ENCODE results near the gene ZNF205. TPM values are rescaled to one million over a fixed set of nuclear protein-coding genes. Genes with fewer than 3 reads are reported as not detected.

ZNF205 gene
- total RNA-seq, 6 experiments from 2014 or later = 4.0 to 8.4 (median 5.4) TPM

DNA sequence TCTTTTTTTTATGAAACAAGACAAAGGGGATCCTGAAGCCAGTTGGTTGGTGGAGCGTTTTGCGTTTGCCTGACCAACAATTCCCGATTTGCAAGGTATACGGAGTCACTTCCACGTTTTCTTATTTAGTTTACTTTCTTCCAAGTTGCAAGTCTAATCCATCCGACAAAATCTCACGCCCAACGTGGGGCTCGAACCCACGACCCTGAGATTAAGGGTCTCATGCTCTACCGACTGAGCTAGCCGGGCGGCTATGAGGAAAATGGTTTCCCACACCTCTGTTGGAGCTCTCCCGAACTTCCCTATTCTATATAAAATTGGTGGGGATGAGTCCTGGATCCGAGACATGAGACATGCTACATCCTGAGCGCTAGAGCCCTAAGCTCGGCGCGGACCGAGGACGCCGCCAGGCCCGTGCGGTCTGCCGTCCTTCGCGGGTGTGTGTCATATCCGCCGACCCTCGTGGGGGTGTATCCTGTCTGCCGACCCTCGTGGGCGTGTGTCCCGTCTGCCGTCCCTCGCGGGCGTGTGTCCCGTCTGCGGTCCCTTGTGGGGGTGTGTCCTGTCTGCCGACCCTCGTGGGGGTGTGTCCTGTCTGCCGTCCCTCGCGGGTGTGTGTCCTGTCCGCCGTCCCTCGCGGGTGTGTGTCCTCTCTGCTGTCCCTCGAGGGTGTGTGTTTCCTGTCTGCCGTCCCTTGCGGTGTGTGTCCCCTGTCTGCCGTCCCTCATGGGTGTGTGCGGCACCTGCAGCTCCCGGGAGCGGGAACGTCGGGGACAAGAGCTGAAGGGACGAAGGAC lies 45.0 kb downstream of the ZNF205 start:
- peak; percentile 6 to 31 (median 19) for ATAC-seq
- H3K4me1 ChIP-seq = no peaks in the 10 kb centered on the region
- H3K36me3 ChIP-seq = no peaks in the 10 kb centered on the region
- no peaks in the 10 kb centered on the region for H3K9me3 ChIP-seq
- H3K27me3 ChIP-seq = no peaks in the 10 kb centered on the region
- peak overlapping the region; percentile 82 to 95 (median 91) for H3K4me3 ChIP-seq
- under 1% methylated on average over 25 of the region's 59 CpGs for WGBS (ENCODE audit: insufficient coverage, low coverage, low lambda C conversion rate, missing lambda C conversion rate)
- intact Hi-C loops (cut with DNase I) = no loop called here
- peak in 1 of 3 donors; percentile 50 for DNase-seq
- TF ChIP-seq POLR2A (IDR thresholded peaks at IDR 0.05) = no peak
- TF ChIP-seq, protein P1, sequence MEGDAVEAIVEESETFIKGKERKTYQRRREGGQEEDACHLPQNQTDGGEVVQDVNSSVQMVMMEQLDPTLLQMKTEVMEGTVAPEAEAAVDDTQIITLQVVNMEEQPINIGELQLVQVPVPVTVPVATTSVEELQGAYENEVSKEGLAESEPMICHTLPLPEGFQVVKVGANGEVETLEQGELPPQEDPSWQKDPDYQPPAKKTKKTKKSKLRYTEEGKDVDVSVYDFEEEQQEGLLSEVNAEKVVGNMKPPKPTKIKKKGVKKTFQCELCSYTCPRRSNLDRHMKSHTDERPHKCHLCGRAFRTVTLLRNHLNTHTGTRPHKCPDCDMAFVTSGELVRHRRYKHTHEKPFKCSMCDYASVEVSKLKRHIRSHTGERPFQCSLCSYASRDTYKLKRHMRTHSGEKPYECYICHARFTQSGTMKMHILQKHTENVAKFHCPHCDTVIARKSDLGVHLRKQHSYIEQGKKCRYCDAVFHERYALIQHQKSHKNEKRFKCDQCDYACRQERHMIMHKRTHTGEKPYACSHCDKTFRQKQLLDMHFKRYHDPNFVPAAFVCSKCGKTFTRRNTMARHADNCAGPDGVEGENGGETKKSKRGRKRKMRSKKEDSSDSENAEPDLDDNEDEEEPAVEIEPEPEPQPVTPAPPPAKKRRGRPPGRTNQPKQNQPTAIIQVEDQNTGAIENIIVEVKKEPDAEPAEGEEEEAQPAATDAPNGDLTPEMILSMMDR (IDR thresholded peaks at IDR 0.05) = no peak
- H3K27ac ChIP-seq = peak overlapping the region; percentile 76 to 95 (median 94)

DNA sequence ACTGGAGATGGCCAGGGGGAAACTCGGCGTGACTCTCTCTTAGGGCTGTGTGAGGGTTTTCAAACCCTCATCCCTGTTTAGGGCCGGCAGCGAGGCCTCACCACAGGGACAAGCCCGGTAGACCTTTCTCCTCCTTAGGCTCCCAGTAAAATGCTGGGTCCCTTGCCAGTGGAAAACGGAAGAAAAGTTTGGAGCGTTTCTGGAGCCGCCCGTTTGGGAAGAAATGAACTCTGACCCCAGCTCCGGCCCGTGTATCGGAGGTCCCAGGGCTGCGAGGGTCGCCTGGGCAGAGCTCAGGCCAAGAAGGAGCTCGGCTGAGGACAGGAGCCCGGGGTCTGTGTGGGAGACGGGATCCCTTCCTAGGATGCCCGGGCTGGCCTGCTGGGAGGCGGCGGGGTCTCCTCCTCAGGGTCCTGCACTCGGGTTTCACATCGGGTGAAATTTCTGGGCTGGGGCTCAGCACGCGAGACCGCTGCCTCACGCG lies 45.7 kb downstream of the ZNF205 start:
- 0% methylated on average over 16 of the region's 27 CpGs for WGBS (ENCODE audit: insufficient coverage, low coverage, low lambda C conversion rate, missing lambda C conversion rate)
- DNase-seq (no peak), ATAC-seq (peak; percentile 14 to 47 (median 29))
- TF ChIP-seq, protein P1 (IDR thresholded peaks at IDR 0.05) = no peak
- no peak for TF ChIP-seq POLR2A (IDR thresholded peaks at IDR 0.05)
- Histone ChIP-seq H3K27me3 (no peaks in the 10 kb centered on the region), H3K9me3 (no peaks in the 10 kb centered on the region), H3K4me1 (no peaks in the 10 kb centered on the region), H3K4me3 (peak overlapping the region; percentile 82 to 95 (median 91)), H3K36me3 (no peaks in the 10 kb centered on the region), H3K27ac (peak overlapping the region; percentile 76 to 95 (median 94))
- intact Hi-C loops (cut with DNase I) = no loop called here

DNA sequence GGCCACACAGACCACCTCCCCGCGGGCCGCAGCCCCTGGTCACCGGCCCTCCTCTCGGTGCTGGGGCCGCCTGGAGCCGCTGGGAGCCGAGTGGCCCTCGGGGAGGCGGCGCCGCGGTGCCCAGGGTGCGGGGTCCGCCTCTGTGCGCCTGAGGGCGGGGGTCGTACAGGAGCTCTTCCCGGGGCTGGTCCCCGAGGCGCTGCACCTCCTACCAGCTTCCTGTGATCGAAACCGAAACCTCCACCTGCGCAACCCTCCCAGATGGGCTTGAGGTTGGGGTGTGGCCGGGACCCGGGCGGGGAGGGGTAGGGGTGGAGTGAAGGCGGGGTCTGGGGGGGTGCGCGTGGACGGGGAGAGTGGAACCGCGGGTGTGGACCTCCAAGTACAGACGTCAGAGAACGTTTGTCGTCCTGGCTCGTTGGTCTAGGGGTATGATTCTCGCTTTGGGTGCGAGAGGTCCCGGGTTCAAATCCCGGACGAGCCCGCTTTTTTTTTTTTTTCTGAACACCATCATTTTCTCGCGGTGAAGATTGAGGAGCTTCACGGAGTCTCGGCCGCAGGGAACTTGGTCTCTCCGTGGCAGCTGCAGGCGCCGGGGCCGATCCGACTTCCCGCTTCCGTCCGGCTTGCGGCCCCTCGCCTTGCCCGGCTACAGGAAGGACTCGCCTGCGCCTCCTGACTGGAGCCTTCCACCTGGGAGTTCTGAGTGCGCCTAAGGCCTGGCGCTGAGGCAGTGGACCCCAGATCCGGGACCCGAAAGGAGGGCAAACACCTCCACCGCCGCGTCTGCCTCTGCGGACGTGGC lies 46.3 kb downstream of the ZNF205 start:
- Histone ChIP-seq H3K4me3 (peak overlapping the region; percentile 82 to 95 (median 91)), H3K27ac (peak overlapping the region; percentile 76 to 95 (median 94)), H3K36me3 (no peaks in the 10 kb centered on the region), H3K27me3 (no peaks in the 10 kb centered on the region), H3K4me1 (no peaks in the 10 kb centered on the region), H3K9me3 (no peaks in the 10 kb centered on the region)
- intact Hi-C loops (cut with DNase I) = no loop called here
- peak; percentile 93 to 96 (median 94) for ATAC-seq
- under 1% methylated on average over 18 of the region's 70 CpGs for WGBS (ENCODE audit: insufficient coverage, low coverage, low lambda C conversion rate, missing lambda C conversion rate)
- TF ChIP-seq, protein P1 (IDR thresholded peaks at IDR 0.05) = no peak
- TF ChIP-seq POLR2A (IDR thresholded peaks at IDR 0.05) = peak; percentile 58
- peak; percentile 93 to 94 (median 93) for DNase-seq

DNA sequence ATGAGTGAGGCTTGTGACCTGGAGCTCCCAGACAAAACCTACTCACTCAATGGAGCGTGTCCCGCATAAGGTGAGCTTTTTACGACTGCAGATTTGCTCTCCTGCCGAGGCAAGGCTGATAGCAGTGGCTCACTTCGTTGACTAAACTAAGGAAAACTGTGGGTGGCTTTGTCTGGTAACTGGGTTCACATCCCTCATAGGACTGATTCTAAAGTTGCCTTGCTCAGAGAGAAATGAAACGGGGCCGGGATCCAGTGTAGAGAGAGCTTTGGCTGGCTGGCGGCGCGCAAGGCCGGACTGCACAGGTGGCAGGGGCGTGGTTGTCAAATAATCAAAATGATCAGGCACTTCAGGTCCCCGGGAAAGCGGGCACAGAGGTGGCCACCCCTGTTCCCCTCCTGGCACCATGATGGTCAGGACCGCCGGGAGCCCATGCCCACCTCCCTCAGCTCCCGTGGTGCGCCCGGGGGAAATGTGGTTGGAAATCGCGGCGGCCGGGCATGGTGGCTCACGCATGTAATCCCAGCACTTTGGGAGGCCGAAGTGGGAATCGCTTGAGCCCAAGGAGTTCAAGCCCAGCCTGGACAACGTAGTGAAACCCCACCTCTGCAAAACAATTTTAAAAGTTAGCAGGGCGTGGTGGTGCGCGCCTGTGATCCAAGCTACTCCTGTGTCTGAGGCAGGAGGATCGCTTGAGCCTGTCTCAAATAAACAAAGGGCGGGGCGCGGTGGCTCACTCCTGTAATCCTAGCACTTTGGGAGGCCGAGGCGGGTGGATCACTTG lies 49.0 kb downstream of the ZNF205 start:
- intact Hi-C loops (cut with DNase I) = no loop called here
- Histone ChIP-seq H3K4me3 (no peak overlapping the region), H3K4me1 (no peaks in the 10 kb centered on the region), H3K9me3 (no peaks in the 10 kb centered on the region), H3K27ac (no peak overlapping the region), H3K27me3 (no peaks in the 10 kb centered on the region), H3K36me3 (no peaks in the 10 kb centered on the region)
- ATAC-seq (no peak), DNase-seq (peak in 1 of 3 donors; percentile 46)
- TF ChIP-seq, protein P1 (IDR thresholded peaks at IDR 0.05) = no peak
- no peak for TF ChIP-seq POLR2A (IDR thresholded peaks at IDR 0.05)
- 70% methylated on average over 8 of the region's 36 CpGs for WGBS (ENCODE audit: insufficient coverage, low coverage, low lambda C conversion rate, missing lambda C conversion rate)

Measured in right lobe of liver (tissue), 6 donors.